T-helper 2 cell treated with Interferon-gamma antibody and Interleukin-4, amounts not matched to agents 5 μg/mL and 100 μg/mL, for 36 hours (primary cell): ENCODE measurements around the gene HOXD8.
A peak's percentile ranks its signal among the peaks of the same experiment; 100 is the strongest.

Experiments
- DNase-seq: peaks from one replicate; pipeline ENCODE4 v3.0.0; 2021; ENCODE audit warnings: low spot score
- H3K27ac Mint-ChIP-seq: one replicate; pipeline ENCODE4 v1.8.0; 2021; ENCODE audit warnings: mild to moderate bottlenecking, mixed read lengths
- H3K27me3 Mint-ChIP-seq: one replicate; pipeline ENCODE4 v1.8.0; 2021; ENCODE audit warnings: low read depth, mixed read lengths
- H3K36me3 Mint-ChIP-seq: one replicate; pipeline ENCODE4 v1.8.0; 2021; ENCODE audit warnings: low read depth, mixed read lengths
- H3K4me1 Mint-ChIP-seq: one replicate; pipeline ENCODE4 v1.8.0; 2021; ENCODE audit warnings: low read depth, mixed read lengths
- H3K4me3 Mint-ChIP-seq: one replicate; pipeline ENCODE4 v1.8.0; 2022; ENCODE audit warnings: mild to moderate bottlenecking, moderate library complexity, mixed read lengths
- H3K9me3 Mint-ChIP-seq: one replicate; pipeline ENCODE4 v1.8.0; 2021; ENCODE audit warnings: mixed read lengths

The HOXD8 gene

DNA sequence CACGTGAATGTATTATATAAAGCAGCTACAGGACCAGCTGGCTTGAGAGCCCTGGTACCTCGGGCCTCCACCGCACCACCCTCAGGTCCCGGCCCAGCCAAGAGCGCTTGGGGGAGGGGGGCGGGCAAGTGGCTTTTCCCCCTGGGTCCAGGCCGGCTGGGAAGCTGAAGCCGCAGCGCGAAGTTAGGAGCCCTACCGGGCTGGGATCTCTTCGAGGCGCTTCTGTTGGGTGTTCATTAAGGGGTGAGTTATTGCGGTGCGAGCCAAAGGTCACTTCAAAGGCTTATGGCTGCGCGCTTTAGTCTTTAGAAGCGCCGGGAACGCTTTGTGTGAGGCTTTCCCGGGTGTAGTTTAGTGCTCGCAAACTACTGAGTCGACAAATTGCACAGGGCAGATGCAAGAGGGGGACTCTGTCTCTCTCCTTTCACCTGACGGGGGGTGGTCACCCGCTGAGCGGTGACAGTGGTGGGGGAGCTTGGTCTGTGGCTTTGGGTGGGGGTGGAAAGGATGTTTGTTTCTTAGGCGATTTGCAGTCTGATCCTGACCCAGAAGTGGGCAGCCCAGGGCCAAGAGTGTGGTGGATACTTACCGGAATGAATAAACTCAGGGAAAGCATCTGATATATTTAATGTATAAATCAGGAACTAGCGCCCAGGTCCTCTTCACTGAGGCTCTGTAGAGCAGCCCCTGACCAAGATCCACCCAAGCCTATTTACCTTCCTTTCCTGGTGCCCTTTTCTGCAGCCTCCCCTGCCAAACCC lies 33.6 kb downstream of the HOXD8 start:
- H3K4me3 Mint-ChIP-seq: no peak overlapping the region
- H3K9me3 Mint-ChIP-seq: peaks cover 7% of the 10 kb centered on the region
- H3K27me3 Mint-ChIP-seq: peaks cover 91% of the 10 kb centered on the region
- H3K27ac Mint-ChIP-seq: no peak overlapping the region
- no peaks in the 10 kb centered on the region for H3K4me1 Mint-ChIP-seq
- peaks cover 2% of the 10 kb centered on the region for H3K36me3 Mint-ChIP-seq
- no peak for DNase-seq

DNA sequence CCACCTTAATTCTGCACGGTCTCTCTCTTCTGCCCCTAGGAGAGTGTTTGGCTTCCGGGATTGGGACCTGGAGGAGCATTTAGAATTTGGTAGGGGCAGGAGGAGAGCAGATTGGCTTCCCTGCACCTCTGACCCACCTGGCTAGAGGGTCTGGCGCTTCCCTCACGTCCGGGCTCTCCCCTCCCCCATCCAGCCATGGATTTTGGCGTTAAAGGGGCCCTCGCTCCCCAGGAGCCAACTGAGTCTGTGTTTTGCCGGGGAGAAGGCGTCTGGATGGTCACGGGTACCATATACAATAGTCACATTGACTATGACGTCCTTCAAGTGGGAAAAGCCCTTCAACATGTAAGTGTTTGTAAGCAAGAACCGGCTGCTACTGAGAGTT lies 34.2 kb downstream of the HOXD8 start:
- peaks cover 7% of the 10 kb centered on the region for H3K9me3 Mint-ChIP-seq
- H3K4me1 Mint-ChIP-seq: no peaks in the 10 kb centered on the region
- H3K4me3 Mint-ChIP-seq: no peak overlapping the region
- peak overlapping the region; percentile 9 for H3K27ac Mint-ChIP-seq
- no peaks in the 10 kb centered on the region for H3K36me3 Mint-ChIP-seq
- DNase-seq: no peak
- peaks cover 85% of the 10 kb centered on the region for H3K27me3 Mint-ChIP-seq

DNA sequence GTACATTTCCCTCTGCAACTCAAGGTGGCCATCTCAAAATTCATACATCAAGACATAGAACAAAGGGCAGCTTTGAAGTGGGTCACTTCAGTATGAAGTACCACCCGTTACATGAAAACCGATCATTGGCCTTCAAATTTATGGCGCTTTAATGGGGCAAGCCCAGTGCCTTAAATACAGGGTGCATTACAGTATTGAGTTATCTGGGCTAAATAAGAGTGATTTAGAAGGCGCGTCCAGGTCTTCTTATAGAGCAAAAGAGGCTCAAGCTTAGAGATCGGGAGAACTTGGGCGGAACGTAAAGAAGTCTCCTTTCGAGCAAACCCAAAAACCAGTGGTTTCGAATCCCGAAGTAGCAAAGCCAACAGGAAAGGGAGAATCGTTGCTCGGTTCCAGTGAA lies 34.7 kb downstream of the HOXD8 start:
- DNase-seq: no peak
- Mint-ChIP-seq H3K27me3 (peaks cover 83% of the 10 kb centered on the region), H3K36me3 (no peaks in the 10 kb centered on the region), H3K4me3 (no peak overlapping the region), H3K4me1 (no peaks in the 10 kb centered on the region), H3K27ac (no peak overlapping the region), H3K9me3 (peaks cover 7% of the 10 kb centered on the region)

DNA sequence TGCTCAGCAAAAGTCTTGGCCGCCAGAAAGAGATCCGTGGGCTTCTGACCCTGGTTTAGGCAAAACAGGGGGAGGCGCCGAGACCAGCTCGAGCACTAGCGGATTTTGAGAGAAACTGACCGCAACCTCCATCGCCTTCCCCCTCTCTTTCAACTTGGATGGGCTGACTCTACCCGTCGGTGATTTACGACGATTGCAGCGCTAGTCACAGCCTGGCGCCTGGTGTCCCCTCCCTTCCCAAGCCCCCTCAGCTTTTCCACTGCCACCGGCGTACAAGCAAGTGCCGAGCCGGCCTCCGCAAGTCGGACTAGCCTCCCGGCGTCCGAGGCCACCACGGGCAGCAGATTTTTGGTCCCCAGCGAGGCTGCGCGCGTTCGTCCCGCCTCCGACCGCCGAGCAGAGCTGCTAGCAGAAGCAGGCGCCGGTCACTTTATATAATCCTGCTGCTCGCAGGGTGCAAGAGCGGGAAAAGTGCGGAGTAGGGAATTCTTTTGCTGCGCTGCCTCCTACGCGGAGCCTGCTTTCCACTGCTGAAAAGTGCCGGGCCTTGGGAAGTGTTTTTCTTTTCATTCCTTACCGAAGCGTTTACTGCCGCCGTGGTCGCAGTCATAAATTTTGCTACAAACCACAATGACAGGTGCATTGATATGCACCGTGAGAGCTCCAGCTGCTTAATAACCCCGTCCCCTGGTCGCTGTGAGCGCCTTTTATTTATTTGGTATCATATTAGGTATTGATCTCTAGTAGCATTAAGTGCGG lies 35.3 kb downstream of the HOXD8 start:
- no peak overlapping the region for H3K4me3 Mint-ChIP-seq
- DNase-seq: no peak
- H3K4me1 Mint-ChIP-seq: no peaks in the 10 kb centered on the region
- H3K9me3 Mint-ChIP-seq: peaks cover 7% of the 10 kb centered on the region
- peaks cover 82% of the 10 kb centered on the region for H3K27me3 Mint-ChIP-seq
- H3K36me3 Mint-ChIP-seq: no peaks in the 10 kb centered on the region
- no peak overlapping the region for H3K27ac Mint-ChIP-seq

DNA sequence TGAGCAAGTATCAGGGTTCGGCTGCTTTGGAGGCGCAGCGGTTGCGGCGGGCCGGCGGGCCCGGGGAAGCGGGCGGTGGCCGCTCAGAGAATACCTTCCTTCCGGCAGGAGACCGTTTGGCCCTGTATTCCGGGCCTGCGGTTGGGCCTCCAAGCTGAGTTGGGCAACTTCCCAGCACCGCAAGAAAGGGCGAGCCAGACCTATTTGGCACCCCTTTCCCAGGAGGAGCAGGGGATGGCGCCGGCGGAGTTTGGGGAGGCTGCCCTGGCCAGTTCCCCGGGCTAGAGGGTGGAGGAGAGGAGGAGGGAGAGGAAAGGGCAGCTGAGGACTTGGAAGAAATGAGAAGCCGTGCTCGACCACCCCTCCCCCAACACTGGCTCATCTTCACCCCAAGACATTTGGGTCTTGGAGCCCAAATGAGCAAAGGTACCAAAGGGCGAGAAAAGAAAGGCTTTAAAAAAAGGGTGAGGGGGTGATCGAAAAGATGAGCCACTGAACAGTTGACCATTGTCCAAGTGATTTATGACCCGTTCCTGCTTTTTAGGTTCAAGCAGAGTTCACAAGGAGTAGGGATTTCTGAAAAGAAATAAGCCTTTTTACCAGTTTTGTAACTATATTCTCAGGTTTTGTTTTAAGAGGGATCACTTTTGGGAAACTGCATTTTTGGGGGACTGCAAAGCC lies 36.0 kb downstream of the HOXD8 start:
- peaks cover 7% of the 10 kb centered on the region for H3K9me3 Mint-ChIP-seq
- no peak for DNase-seq
- H3K27ac Mint-ChIP-seq: no peak overlapping the region
- H3K4me3 Mint-ChIP-seq: no peak overlapping the region
- no peaks in the 10 kb centered on the region for H3K36me3 Mint-ChIP-seq
- no peaks in the 10 kb centered on the region for H3K4me1 Mint-ChIP-seq
- peaks cover 82% of the 10 kb centered on the region for H3K27me3 Mint-ChIP-seq

DNA sequence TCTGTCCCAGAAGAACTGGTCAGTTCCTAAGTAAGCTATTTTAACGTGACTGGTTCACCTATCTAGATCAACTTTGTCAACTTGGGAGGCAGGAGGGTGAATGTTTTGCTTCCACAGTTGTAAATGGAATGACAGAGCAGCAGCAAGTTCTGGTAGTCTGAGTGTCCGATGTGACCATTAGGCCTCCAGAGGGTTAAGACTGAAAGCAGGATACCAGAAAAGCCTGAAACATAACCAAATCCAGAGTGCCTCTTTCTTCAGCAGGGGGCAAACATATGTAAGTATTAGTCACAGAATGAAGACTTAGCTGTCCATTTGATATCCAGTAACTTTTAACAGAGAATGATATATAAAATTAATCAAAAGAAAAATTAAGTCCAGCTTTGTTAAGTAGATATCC lies 36.8 kb downstream of the HOXD8 start:
- no peak for DNase-seq
- Mint-ChIP-seq H3K4me1 (no peaks in the 10 kb centered on the region), H3K27ac (no peak overlapping the region), H3K4me3 (no peak overlapping the region), H3K27me3 (peaks cover 83% of the 10 kb centered on the region), H3K36me3 (no peaks in the 10 kb centered on the region), H3K9me3 (peaks cover 7% of the 10 kb centered on the region)

DNA sequence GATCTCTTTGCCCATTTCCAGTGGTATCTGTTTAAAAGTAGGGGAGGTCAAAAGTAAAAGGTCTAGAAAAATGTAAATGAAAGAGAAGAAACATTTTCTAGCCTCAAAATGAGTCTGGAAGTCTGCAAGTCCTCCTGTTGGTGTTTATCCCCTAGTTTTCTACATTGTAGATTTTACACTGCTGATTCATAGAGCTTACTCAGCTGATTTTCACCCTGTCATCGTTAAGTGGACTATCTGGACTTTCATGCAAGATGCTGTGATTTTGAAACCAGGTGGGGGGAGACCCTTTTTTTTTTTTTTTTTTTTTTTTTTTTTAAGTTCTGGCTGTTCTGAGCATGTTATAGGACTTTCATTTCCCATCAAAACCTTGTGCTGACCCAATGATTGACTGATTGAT lies 37.9 kb downstream of the HOXD8 start:
- peaks cover 79% of the 10 kb centered on the region for H3K27me3 Mint-ChIP-seq
- H3K36me3 Mint-ChIP-seq: no peaks in the 10 kb centered on the region
- no peak overlapping the region for H3K27ac Mint-ChIP-seq
- peaks cover 7% of the 10 kb centered on the region for H3K9me3 Mint-ChIP-seq
- no peak for DNase-seq
- H3K4me1 Mint-ChIP-seq: no peaks in the 10 kb centered on the region
- H3K4me3 Mint-ChIP-seq: no peak overlapping the region

DNA sequence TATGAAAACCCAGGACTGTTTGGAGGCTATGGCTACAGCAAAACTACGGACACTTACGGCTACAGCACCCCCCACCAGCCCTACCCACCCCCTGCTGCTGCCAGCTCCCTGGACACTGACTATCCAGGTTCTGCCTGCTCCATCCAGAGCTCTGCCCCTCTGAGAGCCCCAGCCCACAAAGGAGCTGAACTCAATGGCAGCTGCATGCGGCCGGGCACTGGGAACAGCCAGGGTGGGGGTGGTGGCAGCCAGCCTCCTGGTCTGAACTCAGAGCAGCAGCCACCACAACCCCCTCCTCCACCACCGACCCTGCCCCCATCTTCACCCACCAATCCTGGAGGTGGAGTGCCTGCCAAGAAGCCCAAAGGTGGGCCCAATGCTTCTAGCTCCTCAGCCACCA lies 39.7 kb downstream of the HOXD8 start:
- peaks cover 81% of the 10 kb centered on the region for H3K27me3 Mint-ChIP-seq
- no peaks in the 10 kb centered on the region for H3K4me1 Mint-ChIP-seq
- H3K36me3 Mint-ChIP-seq: peaks cover 4% of the 10 kb centered on the region
- no peak overlapping the region for H3K27ac Mint-ChIP-seq
- no peak for DNase-seq
- H3K4me3 Mint-ChIP-seq: no peak overlapping the region
- peaks cover 1% of the 10 kb centered on the region for H3K9me3 Mint-ChIP-seq

DNA sequence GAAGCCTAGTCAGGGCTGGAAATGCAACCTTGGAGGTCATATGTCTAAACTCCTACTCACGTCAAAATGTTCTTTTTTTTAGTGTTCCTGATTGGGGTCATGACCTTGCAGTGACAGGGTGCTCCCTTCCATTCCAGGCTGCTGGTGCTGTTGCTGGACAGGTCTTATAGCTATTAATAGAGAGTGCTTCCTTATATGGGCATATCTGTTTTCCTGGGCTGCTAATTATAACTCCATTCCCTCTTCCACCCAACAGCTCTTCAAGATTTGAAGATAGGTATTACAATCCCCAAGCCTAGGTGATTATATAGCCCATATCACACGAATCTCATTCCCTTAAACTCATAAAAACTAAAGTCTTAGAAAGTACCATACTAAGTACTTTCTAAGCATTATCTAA lies 40.2 kb downstream of the HOXD8 start:
- Mint-ChIP-seq H3K27me3 (peaks cover 81% of the 10 kb centered on the region), H3K9me3 (no peaks in the 10 kb centered on the region), H3K36me3 (peaks cover 4% of the 10 kb centered on the region), H3K4me1 (no peaks in the 10 kb centered on the region), H3K27ac (no peak overlapping the region), H3K4me3 (no peak overlapping the region)
- no peak for DNase-seq

DNA sequence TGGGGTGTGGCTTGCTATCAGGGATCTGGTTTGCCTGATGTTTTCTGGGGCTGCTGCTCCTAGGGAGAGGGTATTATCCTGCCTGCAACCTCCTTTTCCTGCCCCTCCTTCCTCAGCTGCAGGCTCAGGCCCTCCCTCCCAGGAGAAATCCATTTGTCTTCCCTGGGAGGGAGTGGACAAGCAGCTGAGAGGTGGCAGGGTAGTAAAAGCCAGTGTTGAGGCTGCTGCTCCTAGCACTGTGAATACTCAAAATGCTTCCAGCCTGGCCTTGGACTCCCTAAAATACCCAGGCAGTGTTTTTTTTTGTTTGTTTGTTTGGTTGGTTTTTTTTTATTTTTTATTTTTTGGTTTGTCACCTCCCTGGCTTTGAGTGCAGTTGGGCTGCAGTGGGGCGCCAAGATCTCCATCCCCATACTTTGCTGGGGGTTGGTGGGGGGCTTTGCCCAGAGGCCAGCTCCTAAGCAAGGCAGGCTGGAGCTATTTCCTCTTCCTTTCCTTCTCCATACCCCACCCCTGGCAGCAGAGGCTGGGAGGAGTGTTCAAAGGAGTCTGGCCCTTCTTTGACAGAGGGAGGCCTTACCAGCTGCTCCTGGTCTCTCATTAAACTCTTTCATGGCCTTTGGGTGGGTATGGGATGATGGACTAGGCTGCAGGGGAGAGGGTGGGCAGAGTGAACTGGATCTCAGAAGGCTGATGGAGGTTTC lies 41.2 kb downstream of the HOXD8 start:
- Mint-ChIP-seq H3K27ac (no peak overlapping the region), H3K36me3 (peaks cover 4% of the 10 kb centered on the region), H3K9me3 (no peaks in the 10 kb centered on the region), H3K4me3 (no peak overlapping the region), H3K27me3 (peaks cover 80% of the 10 kb centered on the region), H3K4me1 (peaks cover 3% of the 10 kb centered on the region)
- no peak for DNase-seq

DNA sequence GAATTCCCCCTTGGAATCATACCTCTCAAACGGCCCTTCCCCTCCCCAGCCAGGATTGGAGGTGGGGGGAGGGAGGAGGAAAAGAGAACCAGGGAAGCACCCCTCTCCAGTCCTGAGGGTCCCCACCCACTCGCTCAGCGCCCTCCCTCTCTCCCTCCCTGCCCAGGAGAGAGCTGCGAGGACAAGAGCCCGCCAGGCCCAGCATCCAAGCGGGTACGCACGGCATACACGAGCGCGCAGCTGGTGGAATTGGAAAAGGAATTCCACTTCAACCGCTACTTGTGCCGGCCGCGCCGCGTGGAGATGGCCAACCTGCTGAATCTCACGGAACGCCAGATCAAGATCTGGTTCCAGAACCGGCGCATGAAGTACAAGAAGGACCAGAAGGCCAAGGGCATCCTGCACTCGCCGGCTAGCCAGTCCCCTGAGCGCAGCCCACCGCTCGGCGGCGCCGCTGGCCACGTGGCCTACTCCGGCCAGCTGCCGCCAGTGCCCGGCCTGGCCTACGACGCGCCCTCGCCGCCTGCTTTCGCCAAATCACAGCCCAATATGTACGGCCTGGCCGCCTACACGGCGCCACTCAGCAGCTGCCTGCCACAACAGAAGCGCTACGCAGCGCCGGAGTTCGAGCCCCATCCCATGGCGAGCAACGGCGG lies 42.0 kb downstream of the HOXD8 start:
- peaks cover 4% of the 10 kb centered on the region for H3K36me3 Mint-ChIP-seq
- no peak overlapping the region for H3K4me3 Mint-ChIP-seq
- peaks cover 3% of the 10 kb centered on the region for H3K4me1 Mint-ChIP-seq
- DNase-seq: no peak
- no peaks in the 10 kb centered on the region for H3K9me3 Mint-ChIP-seq
- H3K27ac Mint-ChIP-seq: no peak overlapping the region
- H3K27me3 Mint-ChIP-seq: peaks cover 80% of the 10 kb centered on the region

DNA sequence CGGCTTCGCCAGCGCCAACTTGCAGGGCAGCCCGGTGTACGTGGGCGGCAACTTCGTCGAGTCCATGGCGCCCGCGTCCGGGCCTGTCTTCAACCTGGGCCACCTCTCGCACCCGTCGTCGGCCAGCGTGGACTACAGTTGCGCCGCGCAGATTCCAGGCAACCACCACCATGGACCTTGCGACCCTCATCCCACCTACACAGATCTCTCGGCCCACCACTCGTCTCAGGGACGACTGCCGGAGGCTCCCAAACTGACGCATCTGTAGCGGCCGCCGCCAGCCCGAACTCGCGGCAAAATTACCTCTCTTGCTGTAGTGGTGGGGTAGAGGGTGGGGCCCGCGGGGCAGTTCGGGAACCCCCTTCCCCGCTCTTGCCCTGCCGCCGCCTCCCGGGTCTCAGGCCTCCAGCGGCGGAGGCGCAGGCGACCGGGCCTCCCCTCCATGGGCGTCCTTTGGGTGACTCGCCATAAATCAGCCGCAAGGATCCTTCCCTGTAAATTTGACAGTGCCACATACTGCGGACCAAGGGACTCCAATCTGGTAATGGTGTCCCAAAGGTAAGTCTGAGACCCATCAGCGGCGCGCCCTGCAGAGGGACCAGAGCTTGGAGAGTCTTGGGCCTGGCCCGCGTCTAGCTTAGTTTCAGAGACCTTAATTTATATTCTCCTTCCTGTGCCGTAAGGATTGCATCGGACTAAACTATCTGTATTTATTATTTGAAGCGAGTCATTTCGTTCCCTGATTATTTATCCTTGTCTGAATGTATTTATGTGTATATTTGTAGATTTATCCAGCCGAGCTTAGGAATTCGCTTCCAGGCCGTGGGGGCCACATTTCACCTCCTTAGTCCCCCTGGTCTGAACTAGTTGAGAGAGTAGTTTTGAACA lies 42.7 kb downstream of the HOXD8 start:
- Mint-ChIP-seq H3K9me3 (no peaks in the 10 kb centered on the region), H3K27me3 (peaks cover 80% of the 10 kb centered on the region), H3K4me3 (no peak overlapping the region), H3K4me1 (peaks cover 3% of the 10 kb centered on the region), H3K27ac (no peak overlapping the region), H3K36me3 (peaks cover 4% of the 10 kb centered on the region)
- DNase-seq: no peak
